Neuron (in vitro differentiated cells): ENCODE results near the gene LCN9.
"Not testable (repeated sequence)": the region's sequence is repeated elsewhere in the genome, so short reads cannot be mapped to it uniquely, and the experiment has no call there.

Experiments
- H2AFZ ChIP-seq: one replicate; pipeline ENCODE4 v1.6.1; 2013; ENCODE audit warnings: low read depth, mild to moderate bottlenecking, inconsistent platforms, low read length, moderate library complexity
- H3K27me3 ChIP-seq: one replicate; pipeline ENCODE4 v1.6.1; 2013; ENCODE audit warnings: low read length; ENCODE audit not compliant: insufficient read depth
- H3K36me3 ChIP-seq: one replicate; pipeline ENCODE4 v1.6.1; 2013; ENCODE audit warnings: low read length; ENCODE audit not compliant: insufficient read depth
- H3K4me1 ChIP-seq: one replicate; pipeline ENCODE4 v1.6.1; 2013; ENCODE audit warnings: low read length; ENCODE audit not compliant: insufficient read depth
- H3K4me3 ChIP-seq: 2 replicates; pipeline ENCODE4 v1.5.1; 2013; ENCODE audit warnings: mild to moderate bottlenecking, low read length, moderate library complexity
- H3K9me3 ChIP-seq: one replicate; pipeline ENCODE4 v1.6.1; 2013; ENCODE audit warnings: low read length

Gene LCN9

DNA sequence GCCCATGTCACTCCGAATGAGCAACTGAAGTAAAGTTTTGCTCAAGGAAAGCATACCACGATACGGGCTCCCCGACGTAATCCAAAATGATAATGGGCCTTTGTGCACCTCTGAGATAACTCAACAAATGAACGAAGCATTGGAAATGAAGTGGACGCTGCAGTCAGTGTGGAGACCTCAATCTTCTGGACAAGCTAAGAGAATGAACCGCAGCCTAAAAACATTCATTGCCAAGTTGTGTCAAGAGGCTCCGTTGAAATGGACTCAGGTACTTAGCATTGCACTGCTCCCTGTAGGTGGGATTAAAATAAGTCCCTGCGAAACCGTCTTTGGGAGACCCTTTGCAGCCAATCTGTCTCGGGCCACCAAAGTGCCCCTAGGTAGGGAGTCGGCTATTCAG is 3.9 kb upstream of the LCN9 start:
- Histone ChIP-seq H3K4me3 (no peak overlapping the region), H2AFZ (no peak overlapping the region), H3K9me3 (no peaks in the 10 kb centered on the region), H3K36me3 (no peaks in the 10 kb centered on the region), H3K27me3 (no peaks in the 10 kb centered on the region), H3K4me1 (peaks cover 12% of the 10 kb centered on the region)

DNA sequence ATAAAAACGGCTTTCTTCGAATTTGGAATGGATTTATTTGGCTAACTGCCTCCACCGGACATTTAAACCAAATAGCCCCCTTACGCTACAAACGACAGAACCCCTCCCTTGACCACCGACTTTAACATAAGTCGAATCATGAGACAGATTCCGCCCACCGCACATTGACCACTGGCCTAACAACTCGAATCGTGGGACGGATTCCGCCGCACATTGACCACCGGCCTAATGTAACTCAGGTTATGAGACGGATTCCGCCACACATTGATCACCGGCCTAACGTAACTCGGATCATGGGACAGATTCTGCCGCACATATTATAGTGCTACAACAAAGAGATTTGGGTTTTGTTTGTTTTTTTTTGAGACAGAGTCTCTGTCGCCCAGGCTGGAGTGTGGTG is 2.7 kb upstream of the LCN9 start:
- Histone ChIP-seq H2AFZ (no peak overlapping the region), H3K36me3 (no peaks in the 10 kb centered on the region), H3K4me1 (peaks cover 12% of the 10 kb centered on the region), H3K27me3 (no peaks in the 10 kb centered on the region), H3K4me3 (no peak overlapping the region), H3K9me3 (no peaks in the 10 kb centered on the region)

DNA sequence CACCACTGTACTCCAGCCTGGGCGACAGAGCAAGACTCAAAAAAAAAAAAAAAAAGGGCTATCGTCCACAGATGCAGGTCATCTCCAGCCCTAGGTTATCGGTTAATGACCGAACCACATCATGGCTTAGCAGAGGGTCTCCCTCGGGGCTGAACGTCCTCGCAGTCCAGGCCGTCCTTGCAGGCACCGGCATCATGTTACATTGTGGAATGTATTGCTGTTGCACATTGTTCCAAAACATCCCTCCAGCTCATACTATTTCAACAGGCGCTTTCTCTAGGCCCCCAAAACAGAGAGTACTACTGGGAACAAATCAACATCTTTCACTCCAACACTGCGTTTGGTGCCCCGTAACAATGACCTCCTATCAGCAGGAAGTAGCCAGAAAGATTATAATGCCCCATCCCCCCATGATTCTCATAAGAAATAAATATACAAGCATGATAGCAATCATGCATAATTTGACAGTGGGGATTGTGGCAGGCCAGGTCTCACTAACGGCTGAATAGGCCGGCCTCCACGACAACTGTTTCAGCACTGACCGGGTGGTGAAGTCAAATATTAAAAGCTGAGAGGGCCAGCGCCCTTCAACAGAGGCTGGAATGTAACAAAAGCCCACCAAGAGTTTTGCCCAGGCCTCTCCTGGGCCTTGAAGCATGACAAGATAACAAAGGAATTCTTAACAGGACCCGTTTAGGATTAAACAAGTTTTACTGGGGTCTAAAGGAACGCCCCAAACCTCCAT is 1.1 kb upstream of the LCN9 start:
- H3K36me3 ChIP-seq, result no peaks in the 10 kb centered on the region
- H3K4me1 ChIP-seq, result peaks cover 12% of the 10 kb centered on the region
- no peaks in the 10 kb centered on the region for H3K27me3 ChIP-seq
- H3K4me3 ChIP-seq, result no peak overlapping the region
- H2AFZ ChIP-seq, result peak overlapping the region; percentile 42
- H3K9me3 ChIP-seq, result no peaks in the 10 kb centered on the region

DNA sequence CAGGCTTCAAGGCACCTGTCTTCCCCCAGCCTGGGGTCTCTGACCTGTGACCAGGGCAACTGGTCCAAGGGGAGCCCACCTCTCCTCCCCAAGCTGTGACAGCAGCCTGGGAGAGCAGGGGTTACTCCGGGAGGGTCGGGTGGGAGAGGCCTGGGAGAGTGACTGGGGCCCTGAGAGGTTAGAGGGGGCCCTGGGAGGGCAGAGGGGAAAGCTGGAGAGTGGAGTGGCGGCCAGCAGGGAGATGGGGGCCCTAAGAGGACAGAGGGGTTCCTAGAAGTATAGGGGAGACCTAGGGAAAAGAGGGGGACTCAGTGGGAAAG is 302 bp downstream of the LCN9 start:
- Histone ChIP-seq H2AFZ (no peak overlapping the region), H3K4me3 (no peak overlapping the region), H3K36me3 (no peaks in the 10 kb centered on the region), H3K27me3 (no peaks in the 10 kb centered on the region), H3K4me1 (peaks cover 12% of the 10 kb centered on the region), H3K9me3 (no peaks in the 10 kb centered on the region)

DNA sequence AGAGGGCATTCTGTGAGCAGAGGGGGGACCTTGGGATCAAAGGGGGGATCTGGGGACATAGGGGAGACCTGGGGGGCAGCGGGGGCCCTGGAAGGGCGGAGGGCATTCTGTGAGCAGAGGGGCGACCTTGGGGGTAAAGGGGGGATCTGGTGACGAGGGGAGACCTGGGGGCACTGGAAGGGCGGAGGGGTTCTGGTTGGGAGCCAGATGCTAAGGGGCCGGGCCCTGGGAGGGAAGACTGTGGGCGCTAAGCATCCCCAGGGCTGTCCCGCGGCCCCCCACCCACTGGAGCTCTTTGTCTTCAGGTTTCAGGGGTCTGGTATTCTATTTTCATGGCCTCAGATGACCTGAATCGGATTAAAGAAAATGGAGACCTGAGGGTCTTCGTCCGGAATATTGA is 748 bp downstream of the LCN9 start:
- H3K36me3 ChIP-seq, result no peaks in the 10 kb centered on the region
- H3K9me3 ChIP-seq, result no peaks in the 10 kb centered on the region
- no peaks in the 10 kb centered on the region for H3K27me3 ChIP-seq
- H3K4me1 ChIP-seq, result peaks cover 12% of the 10 kb centered on the region
- H2AFZ ChIP-seq, result no peak overlapping the region
- H3K4me3 ChIP-seq, result no peak overlapping the region

DNA sequence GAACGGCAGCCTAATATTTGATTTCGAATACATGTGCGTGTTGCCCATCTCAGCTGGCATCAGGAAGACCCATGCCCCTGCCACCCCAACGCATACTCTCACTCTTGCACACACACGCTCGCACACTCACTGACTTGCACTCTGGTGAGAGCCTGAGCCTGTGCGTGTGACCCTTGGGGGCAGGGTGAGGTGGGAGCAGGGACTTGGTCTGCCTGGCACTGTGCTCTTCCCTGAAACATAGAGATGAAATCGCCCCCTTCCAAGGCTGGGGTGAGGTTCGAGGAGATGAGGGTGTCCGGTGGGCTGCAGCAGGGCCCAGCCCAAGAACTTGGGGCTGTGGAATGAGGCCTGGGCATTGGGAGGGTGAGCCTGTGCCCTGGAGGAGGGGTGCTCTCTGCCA is 1.2 kb downstream of the LCN9 start:
- Histone ChIP-seq H3K27me3 (no peaks in the 10 kb centered on the region), H3K9me3 (no peaks in the 10 kb centered on the region), H3K36me3 (no peaks in the 10 kb centered on the region), H2AFZ (no peak overlapping the region), H3K4me3 (no peak overlapping the region), H3K4me1 (peaks cover 12% of the 10 kb centered on the region)

DNA sequence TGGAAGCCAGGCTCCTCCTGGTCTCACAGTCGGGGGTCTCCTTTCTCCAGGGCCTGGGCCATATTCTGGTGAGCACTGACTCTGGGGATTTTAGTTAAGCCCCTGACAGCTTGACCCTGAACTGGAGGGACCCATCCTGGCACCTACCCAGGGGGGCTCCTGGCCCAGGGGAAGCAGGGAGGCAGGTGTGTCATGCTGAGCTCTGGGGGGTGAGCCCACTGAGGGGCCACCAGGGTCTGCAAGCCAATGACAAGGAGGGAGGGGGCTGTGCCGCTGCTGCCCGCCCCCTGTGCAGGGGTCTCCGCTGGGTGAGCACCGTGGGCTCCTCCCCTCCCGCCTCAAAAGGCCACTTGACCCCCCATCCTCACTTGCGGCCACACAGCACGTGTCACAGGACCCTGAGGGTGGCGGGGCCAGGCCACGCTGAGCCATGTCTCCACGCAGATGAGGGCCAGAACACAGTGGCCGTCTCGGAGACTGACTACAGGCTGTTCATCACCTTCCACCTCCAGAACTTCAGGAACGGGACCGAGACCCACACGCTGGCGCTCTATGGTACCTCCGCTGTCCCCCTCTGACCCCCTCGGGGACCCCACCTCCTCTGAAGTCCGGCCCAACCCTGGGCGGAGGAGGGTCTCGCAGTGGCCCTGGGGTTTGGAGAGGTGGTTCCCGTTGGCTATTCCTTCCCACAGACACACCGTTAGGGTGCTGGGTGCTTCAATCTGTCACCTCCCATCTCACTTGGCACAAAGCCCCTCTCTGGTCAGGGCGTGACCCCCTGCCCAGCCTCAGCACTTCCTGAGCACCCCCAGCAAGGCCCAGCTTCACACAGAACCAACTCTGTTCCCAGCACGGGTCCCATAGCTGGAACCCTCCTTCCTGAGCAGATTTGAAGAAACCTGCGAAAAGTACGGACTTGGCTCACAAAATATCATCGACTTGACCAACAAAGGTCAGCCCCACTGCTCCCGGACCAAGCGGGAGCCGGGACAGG is 2.0 kb downstream of the LCN9 start:
- Histone ChIP-seq H3K36me3 (no peaks in the 10 kb centered on the region), H3K9me3 (no peaks in the 10 kb centered on the region), H3K4me1 (peaks cover 12% of the 10 kb centered on the region), H3K4me3 (no peak overlapping the region), H2AFZ (no peak overlapping the region), H3K27me3 (no peaks in the 10 kb centered on the region)

DNA sequence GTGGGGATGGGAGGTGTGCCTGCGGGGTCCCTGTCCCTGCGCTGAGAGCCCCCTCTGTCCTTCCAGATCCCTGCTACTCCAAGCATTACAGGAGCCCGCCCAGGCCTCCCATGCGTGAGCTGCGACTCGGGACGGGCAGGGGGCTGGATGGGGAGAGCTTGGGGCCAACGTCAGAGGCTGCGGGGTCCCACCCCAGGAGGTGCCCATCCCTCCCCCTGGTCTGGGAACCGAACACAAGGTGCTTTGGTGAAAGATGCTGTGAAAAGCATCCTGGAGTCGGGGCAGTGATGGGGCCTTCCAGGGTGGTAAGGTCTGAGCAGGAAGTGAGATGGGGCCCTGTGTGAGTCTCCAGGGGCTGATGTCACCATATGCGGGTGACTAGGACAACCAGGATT is 2.7 kb downstream of the LCN9 start:
- H3K36me3 ChIP-seq, result no peaks in the 10 kb centered on the region
- H3K9me3 ChIP-seq, result no peaks in the 10 kb centered on the region
- no peaks in the 10 kb centered on the region for H3K27me3 ChIP-seq
- no peak overlapping the region for H2AFZ ChIP-seq
- H3K4me1 ChIP-seq, result peaks cover 12% of the 10 kb centered on the region
- no peak overlapping the region for H3K4me3 ChIP-seq

DNA sequence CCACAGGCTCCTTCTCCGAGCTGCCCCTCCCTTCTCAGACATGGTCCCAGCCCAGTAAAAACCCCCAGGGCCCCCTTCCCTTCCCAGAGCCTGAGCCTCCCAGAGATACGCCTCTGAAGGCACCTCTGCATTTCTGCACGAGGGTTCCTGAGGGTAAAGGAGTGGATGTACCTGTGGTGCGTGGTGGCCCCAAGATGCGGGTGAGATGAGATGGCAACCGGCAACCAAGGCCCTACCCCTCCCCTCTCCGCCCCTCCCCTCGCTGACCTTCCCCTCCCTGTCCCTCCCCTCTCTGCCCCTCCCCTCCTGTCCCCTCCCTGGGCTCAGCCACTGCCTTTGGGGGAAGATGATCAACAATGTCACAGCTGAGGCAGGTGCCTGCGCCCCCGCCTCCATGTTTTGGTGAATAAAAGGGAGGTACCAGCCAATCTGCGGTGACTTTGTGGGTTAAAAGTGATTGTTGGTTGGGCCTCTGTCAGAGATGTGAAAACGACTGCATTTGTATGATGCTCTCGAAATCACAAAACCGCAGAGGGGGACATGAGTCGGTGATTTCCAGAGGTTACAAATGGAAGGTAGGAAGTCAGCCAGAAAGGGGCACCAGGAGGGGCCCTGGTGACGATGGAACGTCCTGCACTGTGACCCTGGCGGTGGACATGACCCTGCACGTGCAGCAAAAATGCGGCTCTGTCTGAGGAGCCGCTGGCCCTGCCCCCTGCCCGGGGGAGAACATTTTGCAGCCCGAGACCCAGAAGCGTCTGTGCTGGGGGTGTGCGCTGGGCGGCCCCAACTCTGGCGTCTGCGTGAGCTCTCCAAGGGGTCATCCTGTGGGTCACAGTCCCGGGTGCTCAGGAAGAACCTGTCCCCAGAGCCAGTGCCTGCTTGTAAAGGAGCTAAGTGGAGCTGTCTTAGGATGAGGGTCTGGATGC is 3.7 kb downstream of the LCN9 start:
- H3K9me3 ChIP-seq, result no peaks in the 10 kb centered on the region
- no peaks in the 10 kb centered on the region for H3K36me3 ChIP-seq
- H2AFZ ChIP-seq, result no peak overlapping the region
- no peaks in the 10 kb centered on the region for H3K27me3 ChIP-seq
- H3K4me1 ChIP-seq, result peaks cover 10% of the 10 kb centered on the region
- H3K4me3 ChIP-seq, result no peak overlapping the region

DNA sequence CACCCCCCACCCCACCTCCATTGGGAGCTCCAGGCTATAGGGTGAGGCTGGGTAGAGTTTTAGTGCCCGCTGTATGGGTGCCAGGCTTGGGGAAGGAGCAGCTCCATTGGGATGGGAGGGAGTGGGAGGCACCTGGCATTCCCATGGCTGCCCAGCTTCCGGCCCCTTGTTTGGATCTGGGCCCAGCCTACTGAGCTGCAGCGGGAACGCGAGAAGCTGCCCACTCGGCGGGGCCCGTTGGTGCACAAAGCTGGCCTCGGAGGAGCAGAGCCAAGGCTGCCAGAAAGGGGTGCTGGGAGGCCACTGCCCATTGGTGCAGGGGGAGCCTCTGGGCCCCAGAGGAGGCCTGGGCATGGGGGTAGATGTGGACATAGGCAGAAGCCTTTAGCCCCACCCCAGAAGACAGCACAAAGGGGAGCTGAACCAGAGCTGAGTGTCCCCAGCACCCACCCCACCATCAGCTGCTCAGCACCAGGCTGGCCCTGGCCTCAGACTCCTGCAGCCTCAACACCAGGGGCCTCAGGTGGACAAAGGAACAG is 4.4 kb downstream of the LCN9 start:
- Histone ChIP-seq H3K36me3 (no peaks in the 10 kb centered on the region), H3K4me3 (no peak overlapping the region), H3K9me3 (no peaks in the 10 kb centered on the region), H2AFZ (no peak overlapping the region), H3K27me3 (no peaks in the 10 kb centered on the region), H3K4me1 (peaks cover 5% of the 10 kb centered on the region)

DNA sequence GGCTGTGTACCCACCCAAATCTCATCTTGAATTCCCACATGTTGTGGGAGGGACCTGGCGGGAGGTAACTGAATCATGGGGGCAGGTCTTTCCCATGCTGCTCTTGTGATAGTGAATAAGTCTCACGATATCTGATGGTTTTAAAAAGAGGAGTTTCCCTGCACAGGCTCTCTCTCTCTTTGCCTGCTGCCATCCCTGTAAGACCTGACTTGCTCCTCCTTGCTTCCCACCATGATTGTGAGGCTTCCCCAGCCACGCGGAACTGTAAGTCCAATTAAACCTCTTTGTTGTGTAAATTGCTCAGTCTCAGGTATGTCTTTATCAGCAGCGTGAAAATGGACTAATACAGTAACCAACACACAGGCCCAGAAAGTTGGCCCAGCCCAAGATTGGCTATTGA is 5.9 kb downstream of the LCN9 start:
- not testable (repeated sequence) for H3K4me3 ChIP-seq, H3K9me3 ChIP-seq, H3K36me3 ChIP-seq, H2AFZ ChIP-seq, H3K4me1 ChIP-seq, H3K27me3 ChIP-seq

DNA sequence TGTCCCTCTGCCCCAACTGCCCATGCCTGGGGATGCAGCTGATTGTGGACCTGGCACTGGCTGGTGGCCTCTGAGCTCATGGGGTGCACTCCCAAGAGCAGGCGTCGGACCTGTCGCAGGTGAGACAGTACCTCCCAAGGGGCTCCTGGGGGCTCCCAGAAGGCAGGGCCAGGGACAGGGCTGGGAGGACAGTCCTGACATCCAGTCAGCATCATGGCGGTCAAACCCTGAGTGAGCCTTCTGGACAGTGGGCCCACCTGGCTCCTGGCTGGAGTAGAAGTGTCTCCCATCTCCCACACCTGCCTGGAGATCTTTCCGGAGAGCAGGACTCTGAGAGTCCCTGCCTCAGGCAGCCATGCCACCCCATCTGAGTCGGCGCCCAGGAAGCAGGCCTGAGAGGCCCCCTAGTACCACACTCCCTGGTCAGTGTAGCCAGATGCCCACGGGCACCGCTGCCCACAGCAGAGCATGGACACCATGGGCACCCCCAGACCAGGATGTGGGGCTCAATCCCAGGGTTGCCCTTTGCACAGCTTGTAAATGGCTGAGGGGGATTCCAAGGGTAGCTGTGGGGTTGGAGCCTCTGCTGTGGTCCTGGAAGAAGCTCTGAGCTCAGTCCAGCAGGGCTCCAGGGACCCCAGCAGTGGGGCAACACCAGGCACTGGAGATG is 6.6 kb downstream of the LCN9 start:
- Histone ChIP-seq H3K4me3 (no peak overlapping the region), H2AFZ (no peak overlapping the region), H3K36me3 (no peaks in the 10 kb centered on the region), H3K4me1 (no peaks in the 10 kb centered on the region), H3K27me3 (no peaks in the 10 kb centered on the region), H3K9me3 (no peaks in the 10 kb centered on the region)
